GM10266 (cell line): ENCODE measurements around the gene DNMT3B.

Source experiments
- DNase-seq: peaks from one replicate; pipeline ENCODE4 v3.0.0; 2012; ENCODE audit errors: extremely low spot score
- CTCF ChIP-seq: IDR thresholded peaks from 2 replicates; pipeline ENCODE4 v1.5.1; 2012; ENCODE audit warnings: mild to moderate bottlenecking, low read depth; ENCODE audit not compliant: control insufficient read depth, insufficient read depth; ENCODE audit errors: missing control alignments

The DNMT3B gene

GRCh38 chr20:32808438-32808837 is 46.3 kb downstream of the DNMT3B start:
- DNase-seq: no peak
- no peak for TF ChIP-seq CTCF

DNA sequence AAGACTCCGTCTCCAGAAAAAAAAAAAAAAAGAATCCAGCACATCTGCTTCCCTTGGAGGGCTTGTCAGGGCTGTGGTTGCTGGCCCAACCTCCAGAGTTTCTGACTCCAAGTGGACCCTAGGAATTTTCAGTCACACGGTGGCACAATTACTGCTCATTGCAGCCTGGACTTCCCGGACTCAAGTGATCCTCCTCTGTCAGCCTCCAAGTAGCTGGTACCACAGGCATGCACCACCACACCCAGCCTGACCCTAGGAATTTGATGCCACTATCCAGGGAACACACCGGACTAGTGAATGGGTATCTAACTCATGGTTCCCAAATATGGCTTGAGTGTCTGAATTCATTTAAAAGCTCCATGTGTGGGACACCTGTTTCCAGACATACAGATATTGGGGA is 47.7 kb downstream of the DNMT3B start:
- no peak for DNase-seq
- no peak for TF ChIP-seq CTCF

DNA sequence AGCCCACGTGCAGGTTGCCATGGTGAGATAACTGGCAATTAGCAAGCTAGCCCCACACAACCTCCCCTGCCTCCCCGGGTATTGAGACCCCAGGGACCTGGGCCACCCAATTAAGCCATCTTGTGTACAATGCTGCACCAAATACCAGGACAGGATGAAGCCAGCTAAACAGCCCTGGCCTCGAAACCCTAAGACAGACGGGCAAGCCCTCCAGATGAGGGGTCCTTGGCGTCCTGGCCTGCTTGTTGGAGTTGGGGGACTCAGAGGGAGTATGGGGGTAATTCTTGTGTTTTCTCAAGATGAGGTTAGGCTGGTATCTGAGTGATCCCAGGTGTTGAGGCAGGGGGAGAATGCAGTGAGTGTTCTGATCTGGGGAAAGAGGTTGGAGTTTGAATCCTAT is 48.8 kb downstream of the DNMT3B start:
- TF ChIP-seq CTCF: no peak
- DNase-seq: no peak

- TF ChIP-seq CTCF: no peak
- DNase-seq: no peak
Observed at GRCh38 chr20:32811886-32812285, 49.7 kb downstream of the DNMT3B start.

DNA sequence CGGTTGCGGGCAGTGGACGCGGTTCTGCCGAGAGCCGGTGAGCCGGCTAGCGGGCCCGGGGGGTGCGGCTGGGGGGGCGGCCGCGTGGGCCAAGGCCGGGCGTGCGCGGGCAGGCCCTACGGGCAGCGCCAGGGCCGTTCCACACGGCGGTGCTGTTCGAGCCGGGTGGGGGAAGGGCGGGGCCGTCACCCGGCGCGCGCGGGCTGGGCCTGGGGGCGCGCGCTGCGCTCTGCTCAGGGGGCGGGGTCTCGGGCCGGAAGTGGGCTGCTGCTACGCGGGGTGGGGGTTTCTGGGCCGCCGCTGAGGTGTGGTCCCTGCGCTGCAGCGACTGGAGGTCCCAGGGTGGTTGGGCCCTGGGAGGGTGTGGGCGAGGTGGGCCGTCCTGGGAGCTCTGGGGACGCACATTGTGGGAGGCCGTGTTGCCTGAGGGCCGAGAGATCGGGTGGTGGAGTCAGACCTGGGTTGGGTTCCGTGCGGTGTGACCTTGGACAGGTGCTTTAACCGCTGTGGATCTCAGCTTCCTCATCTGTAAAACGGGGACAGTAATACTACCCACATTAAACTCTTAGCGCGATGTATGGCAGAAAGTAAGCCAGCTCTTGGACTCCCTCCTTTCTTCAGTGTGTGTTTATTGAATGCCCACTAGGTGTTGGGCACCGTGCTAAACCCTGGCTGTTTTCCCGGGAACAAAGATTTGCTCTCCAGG is 58.0 kb downstream of the DNMT3B start:
- TF ChIP-seq CTCF: no peak
- peak; percentile 83 for DNase-seq

DNA sequence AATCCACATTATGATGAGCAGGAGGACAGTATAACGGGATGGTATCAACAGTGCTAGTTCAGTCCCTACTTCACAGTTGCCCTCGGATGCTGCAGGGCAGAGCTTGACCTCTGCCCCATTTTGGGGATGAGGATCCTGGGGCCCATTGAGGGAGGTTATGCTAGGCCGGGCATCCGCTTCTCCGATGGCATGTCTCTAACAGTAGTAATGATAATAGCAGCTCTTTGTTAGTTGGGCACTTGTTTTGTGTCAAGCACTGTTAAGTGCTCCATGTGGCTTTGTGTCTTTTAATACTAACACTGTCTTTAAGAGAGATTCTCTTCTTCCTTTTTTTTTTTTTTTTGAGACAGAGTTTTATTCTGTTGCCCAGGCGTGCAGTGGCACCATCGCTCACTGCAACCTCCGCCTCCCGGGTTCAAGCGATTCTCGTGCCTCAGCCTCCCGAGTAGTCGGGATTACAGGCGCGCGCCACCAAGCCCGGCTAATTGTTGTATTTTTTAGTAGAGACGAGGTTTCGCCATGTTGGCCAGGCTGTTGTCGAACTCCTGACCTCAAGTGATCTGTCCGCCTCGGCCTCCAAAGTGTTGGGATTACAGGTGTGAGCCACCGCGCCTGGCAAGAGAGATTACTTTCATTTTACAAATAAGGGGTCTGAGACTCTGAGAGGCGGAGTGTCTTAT is 58.7 kb downstream of the DNMT3B start:
- TF ChIP-seq CTCF: no peak
- DNase-seq: no peak

DNA sequence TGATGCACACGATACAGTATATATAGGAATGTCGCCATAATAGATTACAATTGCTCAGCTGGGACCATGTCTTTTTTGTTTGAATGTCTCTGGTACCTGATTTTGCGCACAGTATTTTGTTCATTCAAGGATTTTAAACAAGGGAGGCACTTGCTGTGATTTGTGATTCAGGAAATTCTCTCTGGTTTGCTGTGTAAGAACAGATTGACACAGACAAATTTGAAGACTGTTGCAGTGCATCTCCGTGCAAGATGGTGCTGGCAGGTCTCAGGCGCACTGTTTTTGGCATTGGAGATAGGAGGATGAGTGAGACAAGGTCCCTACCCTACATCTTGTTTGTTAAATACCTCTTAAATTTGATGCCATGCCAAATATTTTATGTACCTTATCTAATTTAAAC is 60.0 kb downstream of the DNMT3B start:
- TF ChIP-seq CTCF: no peak
- no peak for DNase-seq
